H1 (cell line): ENCODE data around the gene HORMAD2. TPM values are rescaled to one million over a fixed set of nuclear protein-coding genes. Genes with fewer than 3 reads are reported as not detected.
"Not testable (repeated sequence)": the region's sequence is repeated elsewhere in the genome, so short reads cannot be mapped to it uniquely, and the experiment has no call there.

Experiments used
- CTCF ChIA-PET: fragments of 300-600 bp; sonication (Branson Sonifier 250); formaldehyde crosslinking; loops from one replicate; lab custom pipeline; 2021; ENCODE audit not compliant: partially characterized antibody; lab: Charles Lee
- POLR2A ChIA-PET: fragments of 300-600 bp; sonication (Branson Sonifier 250); formaldehyde crosslinking; loops from one replicate; lab custom pipeline; 2021; ENCODE audit warnings: inconsistent platforms; ENCODE audit not compliant: partially characterized antibody; lab: Charles Lee
- DNase-seq, 2 experiments: peaks; one replicate each; pipeline versions ENCODE4 v3.0.0 to v3.0.0-alpha.2; 2010 to 2022; ENCODE audit warnings: low spot score in 2 of 2, low read depth in 1 of 2, mixed read lengths in 1 of 2
- FAIRE-seq: peaks from 2 replicates; lab custom pipeline; 2011; peaks lifted over from hg19 to GRCh38; lab: Jason Lieb, UNC
- H2AFZ ChIP-seq: 2 replicates; pipeline ENCODE4 v1.8.1; 2012; ENCODE audit warnings: low read length, inconsistent platforms
- H2AK5ac ChIP-seq: 2 replicates; pipeline ENCODE4 v1.6.1; 2013; ENCODE audit warnings: low read depth, low read length
- H2BK120ac ChIP-seq: replicated peaks from 2 replicates; pipeline ENCODE3; 2013; ENCODE audit warnings: low read depth, low read length, inconsistent platforms
- H2BK12ac ChIP-seq: 2 replicates; pipeline ENCODE4 v1.6.1; 2013; ENCODE audit warnings: low read depth, low read length
- H2BK15ac ChIP-seq: 2 replicates; pipeline ENCODE4 v1.6.1; 2013; ENCODE audit warnings: low read length
- H2BK20ac ChIP-seq: 2 replicates; pipeline ENCODE4 v1.6.1; 2013; ENCODE audit warnings: low read length
- H2BK5ac ChIP-seq: 2 replicates; pipeline ENCODE4 v1.6.1; 2013; ENCODE audit warnings: low read depth, low read length
- H3K14ac ChIP-seq: 2 replicates; pipeline ENCODE4 v1.6.1; 2013; ENCODE audit warnings: inconsistent platforms; ENCODE audit not compliant: insufficient read length
- H3K18ac ChIP-seq: 2 replicates; pipeline ENCODE4 v1.6.1; 2013; ENCODE audit warnings: low read length; ENCODE audit errors: extremely low read depth
- H3K23ac ChIP-seq: 2 replicates; pipeline ENCODE4 v1.6.1; 2013; ENCODE audit warnings: inconsistent platforms; ENCODE audit not compliant: insufficient read length
- H3K23me2 ChIP-seq: 2 replicates; pipeline ENCODE4 v1.6.1; 2013; ENCODE audit warnings: low read depth, low read length
- H3K27ac ChIP-seq: 2 replicates; pipeline ENCODE4 v1.6.1; 2011; ENCODE audit warnings: low read depth, low read length, inconsistent platforms
- H3K27me3 ChIP-seq, 4 experiments: replicated peaks in 1 of 4; 1 replicate in 1 of 4; 2 replicates in 3 of 4; pipeline versions ENCODE4 v1.6.1 to v1.8.1; 2011 to 2013; ENCODE audit warnings: low read length in 3 of 4, mild to moderate bottlenecking in 3 of 4, inconsistent platforms in 2 of 4, mixed read lengths in 2 of 4, moderate library complexity in 1 of 4; ENCODE audit not compliant: control insufficient read depth in 3 of 4, insufficient read depth in 3 of 4; ENCODE audit errors: extremely low read depth in 1 of 4
- H3K36me3 ChIP-seq, 4 experiments: 2 replicates each; pipeline versions ENCODE4 v1.6.1 to v1.8.1; 2011 to 2013; ENCODE audit warnings: mild to moderate bottlenecking in 4 of 4, low read length in 3 of 4, moderate library complexity in 2 of 4, control low read depth in 1 of 4, inconsistent platforms in 1 of 4; ENCODE audit not compliant: insufficient read depth in 4 of 4, control insufficient read depth in 2 of 4
- H3K4ac ChIP-seq: replicated peaks from 2 replicates; pipeline ENCODE3; 2013; ENCODE audit warnings: low read length, low read depth, mixed read lengths, inconsistent platforms; ENCODE audit not compliant: insufficient read length
- H3K4me1 ChIP-seq, 4 experiments: replicated peaks in 1 of 4; 1 replicate in 1 of 4; 2 replicates in 3 of 4; pipeline versions ENCODE4 v1.6.1 to v1.8.1; 2011 to 2013; ENCODE audit warnings: low read length in 3 of 4, inconsistent platforms in 2 of 4, mixed read lengths in 1 of 4; ENCODE audit not compliant: insufficient read depth in 4 of 4, control insufficient read depth in 3 of 4
- H3K4me2 ChIP-seq, 2 experiments: 2 replicates each; pipeline versions ENCODE4 v1.6.1 to v1.8.1; 2011 to 2013; ENCODE audit warnings: low read depth in 2 of 2, low read length in 2 of 2, control low read depth in 1 of 2, inconsistent platforms in 1 of 2, mild to moderate bottlenecking in 1 of 2; ENCODE audit not compliant: insufficient read depth in 1 of 2
- H3K4me3 ChIP-seq, 4 experiments: fragments of 200-600, 300-600 bp in 1 of 4; sonication (generic), shearing (Covaris generic), sonication (Bioruptor Twin) in 1 of 4; 2 replicates each; pipeline versions ENCODE4 v1.5.1 to v1.8.1; 2011 to 2016; ENCODE audit warnings: low read length in 4 of 4, low read depth in 3 of 4, control low read depth in 2 of 4, inconsistent platforms in 2 of 4, mild to moderate bottlenecking in 2 of 4, mixed read lengths in 1 of 4, moderate library complexity in 1 of 4; ENCODE audit not compliant: insufficient read depth in 2 of 4; ENCODE audit errors: extremely low read depth in 1 of 4
- H3K56ac ChIP-seq: replicated peaks from 2 replicates; pipeline ENCODE3; 2013; ENCODE audit warnings: low read depth, mild to moderate bottlenecking, mixed read lengths, low read length, inconsistent platforms; ENCODE audit not compliant: insufficient read length
- H3K79me1 ChIP-seq: 2 replicates; pipeline ENCODE4 v1.6.1; 2013; ENCODE audit warnings: low read depth, low read length, control low read depth
- H3K79me2 ChIP-seq, 2 experiments: 2 replicates each; pipeline versions ENCODE4 v1.6.1 to v1.8.1; 2012 to 2013; ENCODE audit warnings: low read length in 2 of 2, mild to moderate bottlenecking in 2 of 2, inconsistent platforms in 1 of 2; ENCODE audit not compliant: insufficient read depth in 2 of 2, control insufficient read depth in 1 of 2
- H3K9ac ChIP-seq, 4 experiments: replicated peaks in 1 of 4; 1 replicate in 1 of 4; 2 replicates in 3 of 4; pipeline versions ENCODE4 v1.6.1 to v1.8.1; 2011 to 2013; ENCODE audit warnings: low read depth in 3 of 4, low read length in 3 of 4, control low read depth in 2 of 4, mild to moderate bottlenecking in 2 of 4, moderate library complexity in 2 of 4, inconsistent platforms in 1 of 4; ENCODE audit errors: extremely low read depth in 1 of 4
- H3K9me3 ChIP-seq, 2 experiments: 2 replicates each; pipeline versions ENCODE4 v1.6.1 to v1.8.1; 2012 to 2013; ENCODE audit warnings: mild to moderate bottlenecking in 2 of 2, moderate library complexity in 2 of 2, control low read depth in 1 of 2, inconsistent platforms in 1 of 2, low read depth in 1 of 2, low read length in 1 of 2, mixed read lengths in 1 of 2; ENCODE audit not compliant: insufficient read depth in 2 of 2
- H4K20me1 ChIP-seq, 2 experiments: replicated peaks in 1 of 2; 2 replicates each; pipeline versions ENCODE3 to v1.8.1; 2011 to 2013; ENCODE audit warnings: inconsistent platforms in 2 of 2, low read length in 2 of 2, mild to moderate bottlenecking in 1 of 2; ENCODE audit not compliant: insufficient read depth in 2 of 2, control insufficient read depth in 1 of 2
- H4K5ac ChIP-seq: 2 replicates; pipeline ENCODE4 v1.6.1; 2013; ENCODE audit warnings: low read length, low read depth, mixed read lengths, inconsistent platforms; ENCODE audit not compliant: insufficient read length
- H4K8ac ChIP-seq: 2 replicates; pipeline ENCODE4 v1.8.0; 2013; ENCODE audit warnings: mild to moderate bottlenecking, moderate library complexity, low read length, inconsistent platforms; ENCODE audit not compliant: insufficient read depth; ENCODE audit errors: extremely low read depth
- H4K91ac ChIP-seq: replicated peaks from 2 replicates; pipeline ENCODE3; 2013; ENCODE audit warnings: low read length, mixed read lengths, inconsistent platforms; ENCODE audit not compliant: insufficient read length
- WGBS, 2 experiments: shearing (Covaris generic) in 1 of 2; methylation state at CpG; one replicate each; pipeline versions ENCODE4 v1.1.6 to v1.1.7; 2013 to 2015; ENCODE audit warnings: low lambda C conversion rate in 2 of 2, mixed read lengths in 2 of 2, inconsistent platforms in 1 of 2, low coverage in 1 of 2, missing lambda C conversion rate in 1 of 2; ENCODE audit not compliant: insufficient replicate concordance in 2 of 2, insufficient coverage in 1 of 2, insufficient read length in 1 of 2; ENCODE audit errors: extremely low coverage in 1 of 2, missing lambda C conversion rate in 1 of 2; 5-methylcytosine and 5-hydroxymethylcytosine counted together
- polyA plus RNA-seq, 7 experiments: library from polyadenylated mRNA; depleted of rRNA in 3 of 7; stranded (reverse) in 5 of 7; unstranded in 2 of 7; fragments of >200 nt in 5 of 7; fragments of 200-250 nt in 2 of 7; gene quantifications; 1 replicate in 5 of 7; 2 replicates in 1 of 7; 4 replicates in 1 of 7; pipeline versions ENCODE4 v1.2.1 to v1.2.3, GENCODE V29; 2011 to 2013; ENCODE audit warnings: missing spikeins in 2 of 7, mixed read lengths in 2 of 7
- total RNA-seq: library from RNA; stranded (reverse); fragmentation: NEBNext Ultra II Directional; extraction: Animal tissue kit (Norgen Biotek cat#: 25700); gene quantifications from 2 replicates; pipeline ENCODE4 v1.2.1, GENCODE V29; 2021

HORMAD2 gene
- total and polyA plus RNA-seq, 2 of the 8 experiments (the other 6 are each of a cell fraction or from before 2014, with no cell fraction given) = 0.03 TPM; not detected in 1

DNA sequence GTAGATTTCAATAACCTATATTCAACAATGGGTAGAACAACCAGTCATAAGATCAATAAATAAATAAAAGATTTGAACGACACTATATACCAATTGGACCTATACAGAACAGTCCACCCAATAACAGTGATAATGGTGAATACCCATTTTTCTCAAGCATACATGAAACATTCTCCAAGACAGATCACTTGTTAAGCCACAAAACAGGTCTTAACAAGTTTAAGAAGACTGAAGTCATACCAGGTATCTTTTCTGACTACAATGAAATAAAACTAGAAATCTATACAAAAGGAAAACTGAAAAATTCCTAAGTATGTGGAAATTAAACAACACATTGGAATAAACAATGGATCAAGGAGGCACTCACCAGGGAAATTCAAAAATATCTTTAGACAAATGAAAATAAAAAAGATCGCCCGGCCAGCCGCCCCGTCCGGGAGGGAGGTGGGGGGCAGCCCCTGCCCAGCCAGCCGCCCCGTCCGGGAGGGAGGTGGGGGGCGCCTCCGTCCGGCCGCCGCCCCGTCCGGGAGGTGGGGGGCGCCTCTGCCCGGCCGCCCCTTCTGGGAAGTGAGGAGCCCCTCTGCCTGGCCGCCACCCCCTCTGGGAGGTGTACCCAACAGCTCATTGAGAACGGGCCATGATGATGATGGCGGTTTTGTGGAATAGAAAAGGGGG, 20.8 kb upstream of the HORMAD2 start:
- H4K8ac ChIP-seq, H2AFZ ChIP-seq, H4K20me1 ChIP-seq, H3K36me3 ChIP-seq, H2AK5ac ChIP-seq, H3K18ac ChIP-seq, H3K9ac ChIP-seq, H3K14ac ChIP-seq, H3K4me1 ChIP-seq, H3K4ac ChIP-seq, H2BK15ac ChIP-seq, H4K5ac ChIP-seq, H2BK5ac ChIP-seq, H3K27me3 ChIP-seq, DNase-seq, H3K79me1 ChIP-seq, H3K23ac ChIP-seq, H4K91ac ChIP-seq, FAIRE-seq, CTCF ChIA-PET, H3K23me2 ChIP-seq, H3K9me3 ChIP-seq, H3K79me2 ChIP-seq, H3K27ac ChIP-seq, H2BK12ac ChIP-seq, H3K4me3 ChIP-seq, H2BK20ac ChIP-seq, POLR2A ChIA-PET, H3K4me2 ChIP-seq, H2BK120ac ChIP-seq, H3K56ac ChIP-seq: not testable (repeated sequence)
- WGBS, 2 experiments = 91% methylated on average over 1 of the region's 22 CpGs; no CpG with 5 or more reads in 1 of the 2 experiments

DNA sequence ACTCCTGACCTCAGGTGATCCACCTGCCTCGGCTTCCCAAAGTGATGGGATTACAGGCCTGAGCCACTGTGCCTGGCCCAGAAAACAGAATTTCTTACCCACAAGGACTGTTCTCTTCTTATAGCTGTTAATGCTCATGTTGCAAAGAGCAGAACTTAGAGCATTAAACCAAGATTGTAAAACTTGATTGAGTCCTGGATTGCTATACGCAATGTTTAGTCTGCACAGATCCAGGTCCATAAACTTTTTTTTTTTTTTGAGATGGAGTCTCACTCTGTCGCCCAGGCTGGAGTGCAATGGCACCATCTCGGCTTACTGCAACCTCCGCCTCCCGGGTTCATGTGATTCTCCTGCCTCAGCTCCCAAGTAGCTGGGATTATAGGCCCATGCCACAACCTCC, 19.2 kb upstream of the HORMAD2 start:
- H2BK15ac ChIP-seq, H3K9me3 ChIP-seq, H3K14ac ChIP-seq, H4K91ac ChIP-seq, H3K27me3 ChIP-seq, H3K18ac ChIP-seq, H2BK12ac ChIP-seq, H3K23ac ChIP-seq, H4K20me1 ChIP-seq, H2BK5ac ChIP-seq, FAIRE-seq, H3K9ac ChIP-seq, H3K79me1 ChIP-seq, H3K4me2 ChIP-seq, POLR2A ChIA-PET, CTCF ChIA-PET, H3K27ac ChIP-seq, H2BK20ac ChIP-seq, H3K4me3 ChIP-seq, H3K79me2 ChIP-seq, H3K36me3 ChIP-seq, H3K4me1 ChIP-seq, H2BK120ac ChIP-seq, H4K5ac ChIP-seq, H4K8ac ChIP-seq, H3K23me2 ChIP-seq, DNase-seq, H2AFZ ChIP-seq, H3K4ac ChIP-seq, H3K56ac ChIP-seq, H2AK5ac ChIP-seq: not testable (repeated sequence)
- WGBS, 2 experiments = 96% methylated on average over 6 of the region's 6 CpGs; no CpG with 5 or more reads in 1 of the 2 experiments
